Epithelial cell of proximal tubule (primary cell): ENCODE data around the gene MDM2. TPM values are rescaled to one million over a fixed set of nuclear protein-coding genes. Genes with fewer than 3 reads are reported as not detected.

Experiments
- DNase-seq: peaks from one replicate; pipeline ENCODE4 v3.0.0-alpha.2; 2011; ENCODE audit warnings: low read depth
- H3K4me3 ChIP-seq: 2 replicates; pipeline ENCODE4 v1.5.1; 2011; ENCODE audit warnings: low read depth, mild to moderate bottlenecking, low read length
- CTCF ChIP-seq: conservative IDR thresholded peaks from 2 replicates; pipeline ENCODE4 v1.5.1; 2012; ENCODE audit warnings: low read depth, mild to moderate bottlenecking, low read length
- total RNA-seq: library from RNA; depleted of rRNA; stranded (reverse); fragments of >200 nt; gene quantifications from 2 replicates; pipeline ENCODE4 v1.2.3, GENCODE V29; 2015

MDM2 gene
- total RNA-seq, 1 donor from 2014 or later = 129 TPM

GRCh38 chr12:68864604-68865003 lies 56.6 kb downstream of the MDM2 start:
- H3K4me3 ChIP-seq = no peak overlapping the region
- no peak for DNase-seq
- TF ChIP-seq CTCF = no peak

- TF ChIP-seq CTCF = no peak
- DNase-seq = no peak
- no peak overlapping the region for H3K4me3 ChIP-seq
Measured at GRCh38 chr12:68865399-68866164, 57.6 kb downstream of the MDM2 start.

GRCh38 chr12:68866950-68867349 lies 59.0 kb downstream of the MDM2 start:
- TF ChIP-seq CTCF = no peak
- DNase-seq = no peak
- H3K4me3 ChIP-seq = no peak overlapping the region

- no peak for DNase-seq
- no peak for TF ChIP-seq CTCF
- H3K4me3 ChIP-seq = no peak overlapping the region
Measured at GRCh38 chr12:68867606-68868005, 59.6 kb downstream of the MDM2 start.

- no peak for DNase-seq
- TF ChIP-seq CTCF = no peak
- H3K4me3 ChIP-seq = no peak overlapping the region
Measured at GRCh38 chr12:68868043-68868790, 60.2 kb downstream of the MDM2 start.

GRCh38 chr12:68870011-68870410 lies 62.0 kb downstream of the MDM2 start:
- no peak overlapping the region for H3K4me3 ChIP-seq
- DNase-seq = no peak
- TF ChIP-seq CTCF = no peak
